SKM-1 (cell line): ENCODE results near the gene PAFAH1B1.

Experiments used
- DNase-seq: peaks from one replicate; lab custom pipeline; 2025; ENCODE audit not compliant: unreplicated experiment; lab: John Stamatoyannopoulos, UW

Gene PAFAH1B1

DNA sequence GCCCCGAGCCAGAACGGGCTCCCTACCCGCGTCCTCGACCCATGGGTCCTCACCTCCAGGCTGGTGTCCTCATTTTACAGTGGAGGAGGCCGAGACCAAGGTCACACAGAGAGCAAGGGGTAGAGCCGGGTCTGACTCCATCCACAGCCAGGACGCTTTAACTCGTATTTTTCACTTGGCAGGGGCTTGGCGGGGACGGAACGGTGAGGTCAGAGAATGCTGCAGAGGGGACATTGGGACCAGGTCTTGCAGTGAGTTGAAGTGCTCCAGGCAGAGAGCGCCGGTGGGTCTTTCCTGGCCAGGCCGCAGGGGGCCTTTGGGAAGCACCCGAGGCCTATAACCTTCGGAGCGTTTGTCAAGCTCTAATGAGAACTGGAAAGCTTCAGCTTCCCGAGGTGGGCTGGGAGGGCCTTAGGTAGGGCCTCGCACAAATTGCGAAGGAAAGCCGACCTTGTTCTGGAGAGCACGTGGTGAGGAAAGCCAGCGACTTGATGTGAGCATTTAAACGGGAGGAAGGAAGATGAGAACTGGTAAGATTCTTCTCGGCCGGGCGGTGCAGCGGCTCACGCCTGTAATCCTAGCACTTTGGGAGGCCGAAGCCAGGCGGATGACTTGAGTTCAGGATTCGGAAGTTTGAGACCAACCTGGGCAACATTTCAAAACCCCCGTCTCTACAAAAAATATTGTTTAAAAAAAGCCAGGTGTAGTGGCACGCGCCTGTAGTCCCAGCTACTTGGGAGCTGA lies 119.0 kb downstream of the PAFAH1B1 start:
- DNase-seq, result no peak

DNA sequence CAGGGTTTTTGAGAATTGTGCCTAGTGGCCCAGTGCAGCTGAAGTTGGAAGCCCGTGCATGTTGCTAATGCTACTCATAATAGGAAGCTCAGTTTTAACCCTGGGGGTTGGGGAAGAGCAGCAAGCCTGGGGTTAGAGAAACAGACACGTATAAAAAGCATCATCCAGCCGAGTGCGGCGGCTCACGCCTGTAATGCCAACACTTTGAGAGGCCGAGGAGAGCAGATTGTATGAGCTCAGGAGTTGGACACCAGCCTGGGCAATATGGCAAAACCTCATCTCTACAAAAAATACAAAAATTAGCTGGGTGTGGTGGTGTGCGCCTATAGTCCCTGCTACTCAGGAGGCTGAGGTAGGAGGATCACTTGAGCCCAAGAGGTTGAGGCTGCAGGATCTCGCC lies 120.4 kb downstream of the PAFAH1B1 start:
- no peak for DNase-seq

DNA sequence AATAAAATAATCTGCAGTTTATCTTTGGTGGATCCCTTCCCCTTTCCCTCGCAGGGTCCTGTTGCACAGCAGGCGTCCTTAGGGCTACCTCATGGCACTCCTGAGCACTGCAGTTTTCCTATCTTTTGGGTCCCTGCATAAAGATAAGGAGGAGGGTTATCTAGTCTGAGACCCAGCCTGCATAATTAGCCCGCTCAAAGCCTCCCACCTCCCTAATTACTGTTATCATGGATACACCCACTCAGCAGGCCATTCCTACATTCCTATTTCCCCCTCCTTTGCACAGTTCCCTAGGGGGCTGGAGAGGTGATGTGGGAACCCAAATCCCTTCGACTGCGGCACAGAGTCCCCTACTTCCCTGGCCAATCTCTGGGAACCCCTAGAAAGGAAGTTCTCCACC lies 123.2 kb downstream of the PAFAH1B1 start:
- no peak for DNase-seq

- no peak for DNase-seq
Observed at GRCh38 chr17:2718150-2718938, 124.9 kb downstream of the PAFAH1B1 start.

DNA sequence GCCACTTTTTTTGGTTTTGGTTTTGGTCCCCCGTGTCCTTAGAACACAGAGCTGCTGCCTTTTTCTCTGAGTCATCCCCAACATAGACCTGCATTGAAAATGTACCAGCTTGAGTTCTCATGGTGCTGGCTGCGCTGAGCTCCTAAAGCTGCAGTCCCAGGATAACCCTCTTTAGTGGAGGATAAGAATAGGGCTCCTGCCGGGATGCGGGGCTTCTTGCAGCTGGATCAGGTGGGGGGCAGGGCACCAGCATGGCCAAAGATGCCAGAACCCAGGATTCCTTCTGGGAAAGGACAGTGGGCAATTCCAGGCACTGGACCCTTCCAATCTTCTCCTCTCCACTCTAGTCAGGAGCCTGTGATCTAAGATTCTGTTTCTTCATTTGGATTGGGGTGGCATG lies 126.4 kb downstream of the PAFAH1B1 start:
- no peak for DNase-seq

DNA sequence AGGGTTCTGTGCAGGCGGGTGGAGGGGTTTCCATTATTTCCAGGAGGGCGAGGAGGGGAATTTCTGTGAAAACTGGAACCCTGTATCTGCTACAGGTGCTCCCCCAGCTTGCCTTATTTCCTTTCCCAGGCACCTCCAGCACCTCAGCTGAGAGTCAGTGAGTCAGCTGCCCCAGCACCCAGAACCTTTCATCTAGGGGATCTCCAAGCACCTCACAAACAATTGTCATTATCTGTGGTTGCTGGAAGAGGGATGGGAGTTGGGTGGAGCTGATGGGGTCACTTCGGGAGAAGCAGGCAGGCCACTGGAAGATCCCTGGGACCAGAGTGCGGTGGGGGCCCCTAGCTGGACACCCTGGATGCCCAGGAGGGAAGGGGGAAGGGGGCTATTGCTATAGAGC lies 128.1 kb downstream of the PAFAH1B1 start:
- DNase-seq, result no peak

DNA sequence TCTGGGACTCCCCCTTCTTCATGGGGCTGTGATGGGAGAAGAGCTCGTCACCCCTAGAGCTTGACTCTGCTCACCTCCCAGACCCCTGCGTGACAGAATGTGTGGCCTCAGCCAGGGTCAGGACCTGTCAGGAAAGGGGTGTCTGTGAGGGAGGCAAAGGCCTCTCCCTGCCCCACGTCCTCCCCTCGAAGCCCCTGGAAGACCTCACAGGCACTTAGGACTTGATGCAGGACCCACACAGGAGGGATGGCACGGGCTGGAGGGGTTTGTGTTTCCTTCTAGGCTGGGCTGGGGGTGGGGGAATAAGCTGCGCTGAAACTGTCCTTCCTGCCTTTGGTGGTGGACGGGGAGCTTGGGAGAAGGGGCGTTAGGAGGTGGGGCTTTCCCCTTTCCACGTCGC lies 129.2 kb downstream of the PAFAH1B1 start:
- DNase-seq, result no peak

DNA sequence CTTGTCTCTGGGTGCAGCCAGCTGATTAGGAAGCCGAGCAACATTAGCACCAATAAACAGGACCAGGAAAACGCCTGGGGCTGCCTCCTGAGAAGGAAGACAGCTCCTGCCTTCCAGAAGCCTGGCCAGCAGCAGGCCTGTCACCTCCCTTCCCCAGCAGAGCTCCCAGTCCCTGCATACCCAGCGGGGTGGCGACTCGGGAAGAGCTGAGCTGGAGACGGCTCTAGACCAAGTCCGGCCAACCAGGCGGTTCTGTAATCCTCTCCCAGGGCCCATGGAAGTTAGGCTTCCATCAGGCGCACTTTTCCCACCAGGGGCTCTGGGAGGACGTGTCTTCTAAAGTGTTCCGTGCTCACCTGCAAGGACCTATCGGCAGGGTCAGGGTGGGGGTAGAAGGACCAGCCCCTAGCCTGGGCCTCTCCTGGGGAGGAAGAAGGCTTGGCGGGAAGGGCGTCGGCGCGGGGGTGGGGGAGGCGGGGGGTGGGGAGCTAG lies 130.1 kb downstream of the PAFAH1B1 start:
- DNase-seq, result no peak

GRCh38 chr17:2723997-2724783 lies 130.7 kb downstream of the PAFAH1B1 start:
- no peak for DNase-seq

- DNase-seq, result no peak
Observed at GRCh38 chr17:2724784-2725164, 131.3 kb downstream of the PAFAH1B1 start.

GRCh38 chr17:2730764-2731353 lies 137.4 kb downstream of the PAFAH1B1 start:
- no peak for DNase-seq

GRCh38 chr17:2731807-2732206 lies 138.4 kb downstream of the PAFAH1B1 start:
- DNase-seq, result no peak

- DNase-seq, result no peak
Observed at GRCh38 chr17:2734939-2735338, 141.5 kb downstream of the PAFAH1B1 start.
